ENCODE data around the gene EIF4E1B.

The EIF4E1B gene

GRCh38 chr5:176619203-176619568, 11.3 kb upstream of the EIF4E1B start:
- DNase-seq (ENCODE audit: extremely low spot score), result peak; percentile 90
- POLR2A ChIA-PET, result no interaction called here
- CTCF ChIA-PET, result no interaction called here
- TF ChIP-seq CTCF (IDR thresholded peaks at IDR 0.05; ENCODE audit: control extremely low read depth, extremely low read depth, low read depth, missing control alignments), result peak; percentile 20

- TF ChIP-seq CTCF (IDR thresholded peaks at IDR 0.05; ENCODE audit: control extremely low read depth, extremely low read depth, low read depth, missing control alignments), result no peak
- CTCF ChIA-PET, result no interaction called here
- DNase-seq (ENCODE audit: extremely low spot score), result no peak
- POLR2A ChIA-PET, result no interaction called here
Observed at GRCh38 chr5:176619569-176620332, 10.7 kb upstream of the EIF4E1B start.

GRCh38 chr5:176620333-176620981, 10.0 kb upstream of the EIF4E1B start:
- DNase-seq (ENCODE audit: extremely low spot score), result no peak
- ChIA-PET CTCF (no interaction called here), POLR2A (no interaction called here)
- TF ChIP-seq CTCF (IDR thresholded peaks at IDR 0.05; ENCODE audit: control extremely low read depth, extremely low read depth, low read depth, missing control alignments), result no peak

- POLR2A ChIA-PET, result no interaction called here
Observed at GRCh38 chr5:176621661-176622079, 8.8 kb upstream of the EIF4E1B start.

GRCh38 chr5:176624142-176624541, 6.3 kb upstream of the EIF4E1B start:
- ChIA-PET CTCF (no interaction called here), POLR2A (no interaction called here)
- TF ChIP-seq CTCF (IDR thresholded peaks at IDR 0.05; ENCODE audit: control extremely low read depth, extremely low read depth, low read depth, missing control alignments), result no peak
- no peak for DNase-seq (ENCODE audit: extremely low spot score)

More at GRCh38 chr5:176621661-176622079, 8.8 kb upstream of the EIF4E1B start:
- no peak for TF ChIP-seq CTCF (IDR thresholded peaks at IDR 0.05; ENCODE audit: control extremely low read depth, extremely low read depth, low read depth, missing control alignments)
- DNase-seq (ENCODE audit: extremely low spot score), result no peak
- CTCF ChIA-PET, result interaction anchor here (0.8 to 1.6 kb wide), 8 partner anchors 9 to 204 kb away, joined by 3 to 11 read pairs (median 3); no protein-coding TSS in a partner anchor

- CTCF ChIA-PET, result interaction anchor here (1.2 kb wide), 1 partner anchor 17 kb away, joined by 3 read pairs; no protein-coding TSS in a partner anchor
- no peak for TF ChIP-seq CTCF (IDR thresholded peaks at IDR 0.05; ENCODE audit: control extremely low read depth, extremely low read depth, low read depth, missing control alignments)
- POLR2A ChIA-PET, result no interaction called here
- DNase-seq (ENCODE audit: extremely low spot score), result no peak
Observed at GRCh38 chr5:176624938-176625337, 5.5 kb upstream of the EIF4E1B start.
